ENCODE results near the gene INPP5D.

INPP5D gene

DNA sequence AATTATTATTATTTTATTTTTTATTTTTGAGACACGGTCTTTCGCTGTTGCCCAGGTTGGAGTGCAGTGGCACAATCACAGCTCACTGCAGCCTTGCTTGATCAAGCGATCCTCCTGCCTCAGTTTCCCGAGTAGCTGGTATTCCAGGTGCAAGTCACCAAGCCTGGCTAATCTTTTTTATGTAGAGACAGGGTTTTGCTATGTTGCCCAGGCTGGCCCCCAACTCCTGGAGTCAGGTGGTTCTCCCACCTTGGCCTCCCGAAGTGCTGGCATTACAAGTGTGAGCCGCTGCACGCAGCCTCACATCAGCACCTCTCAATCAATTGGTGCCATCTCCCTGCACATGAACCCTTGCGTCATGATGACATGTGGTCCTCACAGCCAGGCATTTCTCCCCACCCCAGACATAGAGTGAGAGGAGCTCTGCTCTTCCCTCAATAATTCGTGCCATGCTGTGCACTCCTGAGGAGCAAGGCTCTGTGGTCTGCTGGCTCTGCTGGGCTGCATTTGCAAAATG lies 5.9 kb downstream of the INPP5D start:
- no peak overlapping the region for H3K4me3 ChIP-seq (ENCODE audit: low read depth, low read length)
- TF ChIP-seq, protein P1, sequence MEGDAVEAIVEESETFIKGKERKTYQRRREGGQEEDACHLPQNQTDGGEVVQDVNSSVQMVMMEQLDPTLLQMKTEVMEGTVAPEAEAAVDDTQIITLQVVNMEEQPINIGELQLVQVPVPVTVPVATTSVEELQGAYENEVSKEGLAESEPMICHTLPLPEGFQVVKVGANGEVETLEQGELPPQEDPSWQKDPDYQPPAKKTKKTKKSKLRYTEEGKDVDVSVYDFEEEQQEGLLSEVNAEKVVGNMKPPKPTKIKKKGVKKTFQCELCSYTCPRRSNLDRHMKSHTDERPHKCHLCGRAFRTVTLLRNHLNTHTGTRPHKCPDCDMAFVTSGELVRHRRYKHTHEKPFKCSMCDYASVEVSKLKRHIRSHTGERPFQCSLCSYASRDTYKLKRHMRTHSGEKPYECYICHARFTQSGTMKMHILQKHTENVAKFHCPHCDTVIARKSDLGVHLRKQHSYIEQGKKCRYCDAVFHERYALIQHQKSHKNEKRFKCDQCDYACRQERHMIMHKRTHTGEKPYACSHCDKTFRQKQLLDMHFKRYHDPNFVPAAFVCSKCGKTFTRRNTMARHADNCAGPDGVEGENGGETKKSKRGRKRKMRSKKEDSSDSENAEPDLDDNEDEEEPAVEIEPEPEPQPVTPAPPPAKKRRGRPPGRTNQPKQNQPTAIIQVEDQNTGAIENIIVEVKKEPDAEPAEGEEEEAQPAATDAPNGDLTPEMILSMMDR (conservative IDR thresholded peaks at IDR 0.05; ENCODE audit: low read depth, low read length) = no peak
- no peak for DNase-seq (ENCODE audit: low read depth)

DNA sequence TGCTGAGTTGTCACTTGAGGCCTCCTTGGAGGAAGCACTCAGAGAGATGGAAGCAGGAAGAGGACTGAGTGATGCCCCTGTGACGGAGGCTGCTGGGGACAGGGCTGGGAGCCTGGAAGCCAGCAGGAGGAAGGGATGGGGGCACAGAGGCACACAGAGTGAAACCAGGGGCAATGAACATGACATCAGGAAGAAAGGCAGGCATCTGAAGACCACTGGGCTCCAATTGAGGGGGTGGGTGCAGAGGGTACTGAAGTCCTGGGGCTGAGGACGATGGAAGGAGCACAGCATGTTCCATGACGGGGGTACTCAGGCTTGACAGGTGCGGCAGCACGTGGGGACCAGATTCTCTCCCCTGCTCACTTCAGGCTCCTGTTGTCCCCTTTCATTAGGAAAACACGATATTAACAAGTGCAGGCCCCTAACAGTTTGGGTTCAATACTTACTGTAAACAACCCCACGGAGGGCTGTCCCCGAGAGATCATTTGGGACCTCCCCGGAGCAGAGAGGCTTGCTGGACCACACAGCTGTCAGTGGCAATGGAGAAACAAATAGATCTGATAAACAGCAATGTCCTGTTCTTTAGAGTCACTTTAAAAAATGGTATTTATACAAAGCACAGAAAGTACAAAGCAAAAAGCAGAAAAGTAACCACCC lies 8.7 kb downstream of the INPP5D start:
- DNase-seq (ENCODE audit: low read depth) = no peak
- H3K4me3 ChIP-seq (ENCODE audit: low read depth, low read length) = no peak overlapping the region
- TF ChIP-seq, protein P1 (conservative IDR thresholded peaks at IDR 0.05; ENCODE audit: low read depth, low read length) = no peak

DNA sequence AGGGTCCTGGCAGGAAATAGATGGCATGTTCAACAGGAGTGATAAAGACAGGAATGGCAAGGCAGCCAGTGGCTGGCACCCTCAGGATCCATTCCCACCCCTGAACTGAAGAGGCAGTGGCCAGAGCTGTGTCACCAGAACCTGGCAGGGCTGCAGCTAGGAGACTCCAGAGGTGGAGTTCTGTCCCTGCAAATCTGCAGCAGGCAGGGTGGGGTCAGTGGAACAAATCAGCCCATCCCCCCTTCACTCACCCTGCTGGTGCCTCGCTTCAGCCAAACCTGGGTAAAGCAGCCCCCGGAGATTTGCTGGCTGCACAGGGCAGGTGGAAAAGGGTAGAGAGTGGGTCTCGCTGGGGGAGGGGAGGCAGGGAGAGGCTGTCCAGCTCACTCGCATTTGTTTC lies 12.7 kb downstream of the INPP5D start:
- TF ChIP-seq, protein P1 (conservative IDR thresholded peaks at IDR 0.05; ENCODE audit: low read depth, low read length) = no peak

DNA sequence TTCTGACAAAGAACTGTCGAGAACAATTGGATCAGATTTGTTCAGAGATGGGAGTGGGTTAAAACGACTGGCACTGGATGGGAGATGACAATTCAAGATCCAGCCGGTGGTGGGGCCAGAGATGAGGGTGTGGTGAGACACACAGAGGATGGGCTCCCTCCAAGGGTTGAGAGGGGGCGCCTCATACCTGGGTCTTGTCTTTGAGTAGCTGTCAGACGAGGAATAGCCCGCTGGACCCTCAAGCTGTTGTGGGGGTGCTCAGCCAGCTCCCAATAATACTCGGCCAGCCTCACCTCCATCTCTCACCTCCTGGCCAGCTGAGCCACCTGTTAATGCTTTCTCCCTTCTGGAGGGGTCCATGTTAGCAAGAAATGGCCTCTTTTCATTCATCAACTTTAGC lies 14.0 kb downstream of the INPP5D start:
- DNase-seq (ENCODE audit: low read depth) = no peak
- TF ChIP-seq, protein P1 (conservative IDR thresholded peaks at IDR 0.05; ENCODE audit: low read depth, low read length) = no peak

More for the DNA sequence above, 12.7 kb downstream of the INPP5D start:
- no peak overlapping the region for H3K4me3 ChIP-seq (ENCODE audit: low read depth, low read length)
- no peak for DNase-seq (ENCODE audit: low read depth)

DNA sequence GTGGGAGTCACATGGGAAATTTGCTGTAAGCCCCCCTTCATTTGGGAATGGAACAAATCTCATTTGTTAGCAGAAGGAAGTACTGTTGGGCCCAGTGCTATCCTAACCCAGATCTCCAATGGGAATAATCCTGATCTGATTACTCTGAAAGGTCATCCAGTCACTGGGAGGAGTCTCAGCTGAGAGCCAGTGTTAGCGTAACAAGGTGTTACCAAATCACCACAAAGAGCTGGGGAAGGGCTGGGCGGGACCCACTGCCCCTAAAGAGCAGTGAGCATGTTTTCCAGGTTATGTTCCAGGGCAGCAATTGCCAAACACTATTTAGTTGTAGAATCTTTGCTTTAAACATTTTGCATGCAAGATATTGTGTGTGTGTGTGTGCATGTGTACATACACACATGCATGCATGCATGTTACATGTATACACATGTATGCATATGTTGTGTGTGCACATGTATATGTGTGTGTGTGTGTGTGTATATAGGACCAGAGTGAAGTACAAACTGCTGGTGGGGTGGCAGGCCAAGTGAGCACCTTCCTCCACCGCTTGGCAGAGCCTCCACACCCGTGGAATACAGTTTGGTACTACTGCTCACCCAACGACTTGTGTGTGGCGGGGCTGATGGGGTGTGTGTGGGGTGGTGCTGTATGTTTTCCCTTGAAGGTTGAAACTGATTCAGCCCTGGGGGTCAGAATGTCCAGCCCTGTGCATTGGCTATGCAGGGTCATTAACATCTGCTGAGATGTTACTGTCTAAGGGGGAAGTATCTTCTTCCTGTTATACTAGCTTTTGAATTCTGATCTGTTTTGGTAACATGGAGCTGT lies 15.2 kb downstream of the INPP5D start:
- TF ChIP-seq, protein P1 (conservative IDR thresholded peaks at IDR 0.05; ENCODE audit: low read depth, low read length) = no peak
- no peak overlapping the region for H3K4me3 ChIP-seq (ENCODE audit: low read depth, low read length)
- DNase-seq (ENCODE audit: low read depth) = no peak

More for the DNA sequence above, 14.0 kb downstream of the INPP5D start:
- no peak overlapping the region for H3K4me3 ChIP-seq (ENCODE audit: low read depth, low read length)

DNA sequence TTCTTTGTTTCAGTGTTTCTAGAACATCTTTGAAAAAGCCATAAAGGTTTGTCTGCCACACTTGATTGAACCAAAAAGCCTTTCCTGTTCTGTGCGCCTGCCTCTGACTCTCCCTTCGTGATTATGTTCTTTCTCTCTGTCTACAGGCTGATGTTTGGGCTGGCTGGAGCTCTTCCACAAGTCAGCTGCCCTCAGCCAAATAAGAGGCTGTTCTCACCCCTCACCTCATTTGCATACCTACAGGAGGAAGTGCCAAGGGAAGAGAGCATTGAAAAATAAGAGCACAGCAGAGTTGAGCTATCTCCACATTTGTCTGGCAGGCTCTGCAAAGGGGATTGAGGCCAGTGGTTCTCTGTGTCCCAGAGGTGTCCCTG lies 15.8 kb downstream of the INPP5D start:
- TF ChIP-seq, protein P1 (conservative IDR thresholded peaks at IDR 0.05; ENCODE audit: low read depth, low read length) = no peak
- DNase-seq (ENCODE audit: low read depth) = no peak
- no peak overlapping the region for H3K4me3 ChIP-seq (ENCODE audit: low read depth, low read length)

Measured in choroid plexus epithelial cell (primary cell).